Thyroid gland (tissue), 4 donors: ENCODE results near the gene NT5DC2. TPM values are rescaled to one million over a fixed set of nuclear protein-coding genes. Genes with fewer than 3 reads are reported as not detected.
A peak's percentile ranks its signal among the peaks of the same experiment; 100 is the strongest.
"Not testable (repeated sequence)": the region's sequence is repeated elsewhere in the genome, so short reads cannot be mapped to it uniquely, and the experiment has no call there.

Experiments
- DNase-seq, 2 donors: peaks; one replicate each; pipeline ENCODE4 v3.0.0-alpha.2; 2019
- H3K27ac ChIP-seq, 3 donors: fragments of 200-600 bp; sonication (generic); 1 replicate in 2 of 3; 2 replicates in 1 of 3; pipeline ENCODE4 v1.5.1; 2016 to 2019; ENCODE audit warnings: mild to moderate bottlenecking in 1 of 3, moderate library complexity in 1 of 3
- H3K27me3 ChIP-seq: fragments of 200-600 bp; sonication (generic); one replicate; pipeline ENCODE4 v1.5.1; 2019
- H3K36me3 ChIP-seq, 2 donors: fragments of 200-600 bp; sonication (generic); one replicate each; pipeline ENCODE4 v1.5.1; 2016 to 2019
- H3K4me1 ChIP-seq, 2 donors: fragments of 200-600 bp; sonication (generic); one replicate each; pipeline ENCODE4 v1.5.1; 2017 to 2019
- H3K4me3 ChIP-seq, 3 donors: fragments of 200-600 bp; sonication (generic); replicated peaks in 1 of 3; 1 replicate in 2 of 3; 2 replicates in 1 of 3; pipeline ENCODE4 v1.5.1; 2016; ENCODE audit warnings: mild to moderate bottlenecking in 1 of 3
- H3K9me3 ChIP-seq: fragments of 200-600 bp; sonication (generic); one replicate; pipeline ENCODE4 v1.5.1; 2017
- CTCF ChIP-seq, 6 experiments: fragments of 200-600 bp in 3 of 6; fragments of 450-650 bp in 3 of 6; sonication (generic) in 3 of 6; IDR thresholded peaks; one replicate each; pipeline ENCODE4 v1.5.1; 2016 to 2019; ENCODE audit warnings: antibody characterized with exemption in 6 of 6, mild to moderate bottlenecking in 2 of 6, inconsistent platforms in 1 of 6, moderate library complexity in 1 of 6
- POLR2A ChIP-seq, 2 donors: fragments of 450-650 bp; IDR thresholded peaks; one replicate each; pipeline ENCODE4 v1.6.1; 2017; ENCODE audit warnings: antibody characterized with exemption in 2 of 2, mild to moderate bottlenecking in 2 of 2, moderate library complexity in 1 of 2
- WGBS, 2 donors: methylation state at CpG; one replicate each; pipeline ENCODE4 v1.1.5; 2017; 5-methylcytosine and 5-hydroxymethylcytosine counted together
- intact Hi-C: fragments of 100-400 bp; cut with DNase I; formaldehyde crosslinking; loops from one replicate; pipeline ENCODE4 v1.15.1; 2023
- total RNA-seq, 4 donors: library from RNA; depleted of rRNA; stranded (reverse); fragments of >200 nt; gene quantifications; one replicate each; pipeline ENCODE4 v1.2.3, GENCODE V29; 2016

Gene NT5DC2
- total RNA-seq, 4 donors from 2014 or later, result 40.5 to 55.1 (median 45.0) TPM

- peaks cover 28 to 58% of the 10 kb centered on the region in 2 donors for H3K4me1 ChIP-seq
- peaks cover 4 to 14% of the 10 kb centered on the region in 2 donors for H3K36me3 ChIP-seq
- H3K9me3 ChIP-seq, result no peaks in the 10 kb centered on the region
- 90 to 91% methylated on average over 17 to 18 of the region's 18 CpGs for WGBS, 2 donors
- TF ChIP-seq CTCF (IDR thresholded peaks at IDR 0.05), result no peak
- TF ChIP-seq POLR2A (IDR thresholded peaks at IDR 0.05), result no peak
- intact Hi-C loops, result no loop called here
- H3K27ac ChIP-seq, result peak overlapping the region in 1 of 3 donors; percentile 92
- DNase-seq, result peak in 1 of 2 donors; percentile 0
- H3K27me3 ChIP-seq, result no peaks in the 10 kb centered on the region
- no peak overlapping the region for H3K4me3 ChIP-seq
Observed at GRCh38 chr3:52527732-52528585, 5.7 kb downstream of the NT5DC2 start.

DNA sequence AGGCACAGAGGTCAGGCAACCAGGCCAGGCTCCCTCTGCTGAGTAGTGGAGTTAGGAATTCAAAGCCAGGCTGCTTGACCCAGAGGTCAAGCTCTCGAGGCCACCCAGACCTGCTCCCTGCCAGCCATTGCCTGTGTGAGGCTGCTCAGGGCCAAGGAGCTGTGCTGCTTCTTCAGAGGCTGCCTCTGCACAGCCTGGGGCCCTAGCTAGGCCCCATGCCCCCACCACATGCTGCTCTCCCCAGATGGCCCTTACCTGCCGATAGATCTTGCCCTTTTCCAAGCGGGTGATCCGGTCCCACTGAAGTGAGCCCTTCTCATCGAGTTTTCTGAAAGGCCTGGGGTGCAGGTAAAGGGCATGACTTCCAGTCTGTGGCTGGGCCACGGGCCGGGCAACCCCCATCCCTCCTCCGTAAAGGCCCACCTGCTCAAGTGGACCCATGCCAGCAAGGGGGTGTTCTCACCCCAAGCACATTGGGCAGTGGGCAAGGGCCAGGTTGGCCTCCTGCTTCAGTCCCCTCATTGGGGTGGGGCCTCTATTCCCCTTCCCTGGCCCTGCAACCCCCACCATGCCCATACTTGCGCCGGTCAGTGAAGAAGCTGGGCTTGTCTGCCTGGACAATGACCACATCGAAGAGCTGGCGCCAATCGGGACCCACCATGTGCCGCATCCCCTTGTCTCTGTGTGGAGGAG is 6.5 kb downstream of the NT5DC2 start:
- intact Hi-C loops, result no loop called here
- Histone ChIP-seq H3K4me1 (peaks cover 21 to 50% of the 10 kb centered on the region in 2 donors), H3K4me3 (no peak overlapping the region), H3K9me3 (no peaks in the 10 kb centered on the region), H3K27me3 (no peaks in the 10 kb centered on the region), H3K27ac (peak overlapping the region; percentile 89 to 92 (median 90)), H3K36me3 (peaks cover 4 to 14% of the 10 kb centered on the region in 2 donors)
- WGBS, 2 donors, result 90 to 99% methylated on average over 8 to 12 of the region's 14 CpGs
- TF ChIP-seq CTCF (IDR thresholded peaks at IDR 0.05) (no peak), POLR2A (IDR thresholded peaks at IDR 0.05) (no peak)
- DNase-seq, result peak in 1 of 2 donors; percentile 1

DNA sequence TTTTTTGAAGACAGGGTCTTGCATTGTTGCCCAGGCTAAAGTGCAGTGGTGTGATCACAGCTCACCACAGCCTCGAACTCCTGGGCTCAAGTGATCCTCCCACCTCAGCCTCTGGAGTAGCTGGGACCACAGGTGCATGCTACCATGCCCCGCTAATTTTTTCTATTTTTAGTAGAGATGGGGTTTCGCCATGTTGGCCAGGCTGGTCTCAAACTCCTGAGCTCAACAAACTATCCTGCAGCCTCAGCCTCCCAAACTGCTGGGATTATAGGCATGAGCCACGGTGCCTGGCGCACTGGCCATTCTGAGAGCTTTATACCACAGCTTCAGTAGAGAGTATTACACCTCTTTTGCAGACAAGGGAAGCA is 7.0 kb downstream of the NT5DC2 start:
- Histone ChIP-seq H3K36me3 (peaks cover 4 to 14% of the 10 kb centered on the region in 2 donors), H3K4me1 (peaks cover 21 to 45% of the 10 kb centered on the region in 2 donors), H3K27ac (peak overlapping the region; percentile 89 to 92 (median 90))
- intact Hi-C loops, H3K27me3 ChIP-seq, H3K4me3 ChIP-seq, DNase-seq, H3K9me3 ChIP-seq: not testable (repeated sequence)
- 80 to 86% methylated on average over 5 of the region's 5 CpGs for WGBS, 2 donors

DNA sequence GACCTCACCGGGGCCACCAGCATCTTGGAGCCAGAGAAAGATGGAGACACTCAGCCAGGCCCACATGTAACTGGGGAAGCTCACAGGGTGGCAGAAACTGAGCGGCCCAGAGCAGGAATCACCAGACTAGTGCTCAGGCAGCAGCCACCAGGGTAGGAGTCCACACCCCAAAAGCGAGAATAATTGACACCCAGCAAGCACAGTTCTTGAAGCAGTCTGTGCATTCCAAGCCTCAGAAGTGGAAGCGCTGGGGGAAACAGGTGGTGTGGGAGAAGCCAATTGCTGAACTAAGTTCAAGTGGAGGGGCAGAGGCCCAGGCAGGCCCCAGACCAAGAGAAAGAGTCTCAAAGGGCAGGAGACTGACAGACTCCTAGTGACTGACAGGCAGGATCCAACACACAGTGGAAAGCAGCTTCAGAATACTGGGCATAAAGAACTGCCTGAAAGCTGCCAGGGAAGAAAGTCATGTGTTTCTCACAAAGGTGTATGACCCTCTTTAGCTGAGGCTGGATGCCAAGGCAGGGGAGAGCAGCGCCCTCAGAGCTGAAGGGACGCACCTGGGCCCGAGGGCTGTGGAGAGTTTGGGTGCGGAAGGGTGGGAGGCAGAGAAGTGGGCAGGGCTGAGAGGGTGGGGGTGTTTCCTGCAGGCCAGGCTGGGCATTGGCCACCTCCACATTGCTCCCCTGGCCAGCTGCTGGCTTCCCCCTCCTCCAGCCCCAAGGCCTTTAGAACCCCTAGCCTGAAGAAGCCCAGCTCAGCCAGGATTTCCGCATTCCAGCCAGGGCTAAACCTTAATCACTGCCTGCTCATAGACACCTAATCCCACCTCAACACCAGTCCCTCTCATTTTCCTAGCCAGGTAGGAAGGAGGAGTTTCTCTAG is 7.7 kb downstream of the NT5DC2 start:
- Histone ChIP-seq H3K4me3 (no peak overlapping the region), H3K36me3 (peaks cover 4 to 14% of the 10 kb centered on the region in 2 donors), H3K9me3 (no peaks in the 10 kb centered on the region), H3K4me1 (peaks cover 21 to 40% of the 10 kb centered on the region in 2 donors), H3K27me3 (no peaks in the 10 kb centered on the region), H3K27ac (peak overlapping the region; percentile 89 to 92 (median 90))
- WGBS, 2 donors, result 47 to 57% methylated on average over 8 of the region's 9 CpGs
- intact Hi-C loops, result no loop called here
- TF ChIP-seq CTCF (IDR thresholded peaks at IDR 0.05) (no peak), POLR2A (IDR thresholded peaks at IDR 0.05) (peak in 1 of 2 donors; percentile 25)
- peak; percentile 88 to 89 for DNase-seq
